ELF-1 (cell line): ENCODE data around the gene ZFP69.
A peak's percentile ranks its signal among the peaks of the same experiment; 100 is the strongest.
"Not testable (repeated sequence)": the region's sequence is repeated elsewhere in the genome, so short reads cannot be mapped to it uniquely, and the experiment has no call there.

Source experiments
- DNase-seq: peaks from one replicate; pipeline ENCODE4 v3.0.0-alpha.2; 2016; ENCODE audit warnings: low read depth, low spot score

ZFP69 gene

GRCh38 chr1:40476924-40477677, at the start of gene ZFP69:
ZFP69 (plus strand) TSS chr1:40477290; CDS start chr1:40479362, 2,072 bp downstream.
- peak; percentile 75 for DNase-seq

DNA sequence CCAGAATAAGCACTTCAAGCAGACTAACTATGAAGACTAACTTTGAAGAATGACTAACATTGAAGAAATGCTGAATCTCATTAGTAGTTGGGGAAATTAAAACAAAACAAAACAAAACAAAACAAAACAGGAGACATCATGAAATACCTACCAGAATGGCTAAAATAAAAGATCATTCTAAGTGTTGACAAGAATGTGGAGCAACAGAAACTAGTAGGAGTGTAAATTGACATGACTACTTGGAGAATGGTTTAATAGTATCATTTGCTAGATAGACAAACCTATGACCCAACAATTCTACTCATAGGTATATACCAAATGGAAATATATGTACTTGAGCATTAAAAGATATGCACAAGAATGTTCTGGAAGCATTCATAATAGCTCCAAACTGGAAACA, 45.7 kb upstream of the ZFP69 start:
- no peak for DNase-seq

GRCh38 chr1:40432644-40433390, 44.3 kb upstream of the ZFP69 start:
- no peak for DNase-seq

DNA sequence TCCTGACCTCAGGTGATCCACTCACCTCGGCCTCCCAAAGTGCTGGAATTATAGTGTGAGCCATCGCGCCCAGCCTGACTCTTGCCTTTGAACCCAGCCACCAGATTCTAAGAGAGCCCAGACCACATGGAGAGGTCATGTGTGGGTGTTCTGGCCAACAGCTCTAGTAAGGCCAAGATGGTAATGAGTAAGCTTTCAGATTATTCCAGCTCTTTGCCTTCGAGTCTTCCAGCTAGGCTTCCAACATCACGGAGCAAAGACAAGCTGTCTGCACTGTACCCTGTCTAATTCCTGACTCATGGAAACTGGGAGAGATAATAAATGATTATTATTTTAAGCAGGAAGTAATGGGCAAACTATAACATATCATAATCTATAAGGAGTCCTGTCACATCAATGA, 41.6 kb upstream of the ZFP69 start:
- DNase-seq = no peak

DNA sequence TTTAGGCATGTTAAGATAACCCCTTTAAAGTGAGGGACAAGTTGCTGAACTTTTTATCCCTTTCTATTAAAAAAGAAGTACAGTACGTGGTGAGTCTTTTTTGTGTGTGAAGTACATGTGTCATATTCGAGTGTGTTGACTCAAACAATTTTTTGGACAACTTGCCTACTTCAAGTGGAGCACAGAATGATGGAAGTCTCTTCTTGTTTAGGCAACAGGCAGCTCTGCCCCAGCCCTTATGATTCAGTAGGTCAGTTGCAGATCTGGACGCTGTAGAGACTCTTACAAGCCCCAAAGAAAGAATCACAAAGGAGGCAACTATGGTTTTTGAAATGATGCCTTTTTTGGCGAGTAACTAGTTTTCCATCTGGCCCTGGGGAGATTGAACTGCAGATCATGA, 41.2 kb upstream of the ZFP69 start:
- DNase-seq = no peak

- no peak for DNase-seq
Observed at GRCh38 chr1:40438391-40439015, 38.6 kb upstream of the ZFP69 start.

DNA sequence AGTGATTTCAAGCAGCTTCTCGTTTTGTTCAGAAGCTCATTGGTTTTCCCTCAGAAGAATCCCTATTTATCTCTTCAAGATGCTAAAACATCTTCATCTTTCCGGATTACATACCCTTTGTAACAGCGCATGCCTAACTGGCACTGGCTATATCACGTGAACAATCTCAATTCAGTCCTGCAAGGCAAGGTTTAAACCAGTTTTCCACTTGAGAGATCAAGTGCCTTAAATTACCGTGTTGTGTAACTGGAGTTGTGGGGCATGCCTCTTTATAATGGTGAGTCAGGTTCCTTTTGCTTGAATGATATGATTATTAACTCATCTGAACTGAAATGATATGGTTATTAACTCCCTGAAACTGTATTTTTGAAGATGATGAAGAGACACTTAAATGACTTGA, 37.8 kb upstream of the ZFP69 start:
- DNase-seq = no peak

DNA sequence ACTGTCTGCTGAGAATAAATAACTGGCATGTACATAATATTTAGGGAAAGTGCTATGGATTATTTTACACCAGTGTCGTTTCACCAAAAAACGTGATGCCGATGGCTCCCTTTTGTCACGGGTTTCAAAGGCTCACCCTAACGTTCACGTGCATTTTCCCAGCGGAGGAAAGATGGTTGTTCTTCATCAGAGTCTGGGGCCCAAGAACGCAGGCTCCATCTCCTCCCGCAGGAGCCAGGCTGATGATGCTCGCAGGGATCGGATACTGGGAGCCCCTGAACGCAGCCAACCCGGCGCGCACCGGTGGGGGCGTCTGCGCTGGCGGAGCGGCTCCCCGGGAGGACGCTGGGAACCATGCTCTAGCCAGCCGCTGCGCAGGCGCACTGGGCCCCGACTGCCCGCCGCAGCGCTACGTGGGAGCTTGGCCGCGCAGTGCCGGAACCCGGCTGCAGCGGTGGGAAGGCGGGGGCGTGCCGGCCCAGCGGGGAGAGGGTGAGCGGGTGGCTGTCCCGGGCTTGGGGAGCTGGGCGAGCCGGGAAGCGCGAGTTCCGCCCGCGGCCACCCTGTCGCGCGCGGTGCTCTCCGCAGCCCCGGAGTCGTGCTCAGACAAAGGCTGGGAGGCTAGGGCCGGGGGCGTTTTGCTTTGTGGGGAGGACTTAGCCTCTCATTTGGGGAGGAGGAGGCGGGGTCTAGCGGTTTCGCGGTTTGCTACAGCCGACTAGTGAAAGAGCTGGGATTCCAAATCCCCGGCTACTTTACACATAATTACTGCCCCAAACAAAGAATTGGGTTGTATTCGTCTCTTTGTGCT, 27.2 kb upstream of the ZFP69 start, which contains the start of gene ZFP69B:
Gene ZFP69B, plus strand, starts transcription at position 793 of the 811 bp plus-strand sequence. CDS start 486 bp downstream, outside the sequence.
- DNase-seq = peak; percentile 95

GRCh38 chr1:40450495-40451237, 26.4 kb upstream of the ZFP69 start:
- DNase-seq = no peak

DNA sequence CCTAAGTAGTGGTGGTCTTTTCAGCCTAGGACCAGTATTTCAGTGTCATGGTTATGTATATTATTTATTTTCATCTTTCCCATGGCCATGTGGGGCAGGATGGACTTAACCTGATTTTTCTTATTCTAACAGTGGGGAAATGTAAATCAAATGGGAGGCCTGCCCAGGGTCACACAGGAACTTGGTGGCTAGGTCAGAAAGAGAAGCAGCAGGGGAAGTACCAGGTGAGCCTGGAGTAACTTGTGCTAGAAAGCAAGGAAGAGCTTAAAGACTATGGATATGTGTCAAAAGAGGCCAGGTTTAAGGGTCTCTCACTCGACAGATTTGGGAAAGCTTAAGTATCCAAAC, 25.9 kb upstream of the ZFP69 start:
- DNase-seq = no peak

- no peak for DNase-seq
Observed at GRCh38 chr1:40454873-40455272, 22.2 kb upstream of the ZFP69 start.

- no peak for DNase-seq
Observed at GRCh38 chr1:40462956-40463590, 14.0 kb upstream of the ZFP69 start.

DNA sequence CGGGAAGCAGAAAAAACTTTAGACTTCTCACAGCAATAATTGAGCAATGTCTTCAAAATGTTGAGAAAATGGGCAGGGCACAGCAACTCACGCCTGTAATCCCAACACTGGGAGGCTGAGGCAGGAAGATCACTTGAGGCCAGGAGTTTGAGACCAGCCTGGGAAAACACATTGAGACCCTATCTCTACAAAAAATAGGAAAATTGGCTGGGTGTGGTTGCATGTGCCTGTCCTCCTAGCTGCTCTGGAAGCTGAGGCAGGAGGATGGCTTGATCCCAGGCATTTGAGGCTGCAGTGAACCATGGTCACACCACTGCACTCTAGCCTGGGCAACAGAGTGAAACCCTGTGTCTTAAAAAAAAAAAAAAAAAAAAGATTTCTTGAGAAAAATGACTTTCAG, 7.8 kb upstream of the ZFP69 start:
- no peak for DNase-seq

GRCh38 chr1:40475268-40475667, 1.8 kb upstream of the ZFP69 start:
- no peak for DNase-seq

GRCh38 chr1:40477678-40478053, 576 bp downstream of the ZFP69 start:
- DNase-seq = no peak

DNA sequence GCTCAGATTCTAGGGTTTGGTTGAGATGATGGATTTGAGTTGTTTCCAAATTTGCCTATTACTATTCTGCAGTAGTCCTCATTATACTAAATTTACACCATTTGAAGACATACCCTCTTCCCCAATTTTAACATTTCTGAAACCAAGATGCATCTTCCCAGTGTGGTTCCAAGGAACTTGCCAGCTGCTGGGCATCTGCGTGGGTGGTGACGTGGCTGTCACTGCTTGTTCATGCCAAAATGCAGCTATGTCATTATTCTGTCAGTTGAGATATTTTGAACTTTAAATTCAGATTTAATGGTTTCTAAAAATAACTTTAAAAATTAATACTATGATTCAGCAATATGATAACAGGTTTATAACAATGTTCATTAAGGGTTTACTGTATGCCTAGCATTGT, 1.2 kb downstream of the ZFP69 start:
- no peak for DNase-seq

DNA sequence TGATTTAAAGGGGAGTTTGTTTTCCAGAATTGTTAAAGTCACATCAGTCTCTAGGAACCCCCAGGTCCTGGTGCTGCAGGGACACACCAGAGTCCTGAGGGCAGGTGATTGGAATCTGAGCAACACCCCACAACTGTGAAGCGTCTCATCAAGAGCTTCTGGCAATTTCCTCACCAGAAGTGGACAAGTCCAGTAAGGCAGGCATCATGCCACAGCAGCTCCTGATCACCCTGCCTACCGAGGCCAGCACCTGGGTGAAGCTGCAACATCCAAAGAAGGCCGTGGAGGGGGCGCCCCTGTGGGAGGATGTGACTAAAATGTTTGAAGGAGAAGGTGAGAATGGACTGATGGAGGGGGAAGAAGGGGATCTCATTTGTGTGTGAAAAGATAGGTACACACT, 2.1 kb downstream of the ZFP69 start:
- DNase-seq = no peak

DNA sequence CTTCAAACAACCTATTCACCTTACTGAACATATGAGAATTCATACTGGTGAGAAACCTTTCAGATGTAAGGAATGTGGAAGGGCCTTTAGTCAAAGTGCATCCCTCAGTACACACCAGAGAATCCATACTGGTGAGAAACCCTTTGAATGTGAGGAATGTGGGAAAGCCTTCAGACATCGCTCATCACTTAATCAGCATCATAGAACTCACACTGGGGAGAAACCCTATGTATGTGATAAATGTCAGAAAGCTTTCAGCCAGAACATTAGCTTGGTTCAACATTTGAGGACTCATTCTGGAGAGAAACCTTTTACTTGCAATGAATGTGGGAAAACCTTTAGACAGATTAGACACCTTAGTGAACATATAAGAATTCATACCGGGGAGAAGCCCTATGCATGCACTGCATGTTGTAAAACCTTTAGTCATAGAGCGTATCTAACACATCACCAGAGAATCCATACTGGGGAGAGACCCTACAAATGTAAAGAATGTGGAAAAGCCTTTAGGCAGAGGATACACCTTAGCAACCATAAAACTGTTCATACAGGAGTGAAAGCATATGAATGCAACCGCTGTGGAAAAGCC, 18.3 kb downstream of the ZFP69 start:
- peak; percentile 2 for DNase-seq

DNA sequence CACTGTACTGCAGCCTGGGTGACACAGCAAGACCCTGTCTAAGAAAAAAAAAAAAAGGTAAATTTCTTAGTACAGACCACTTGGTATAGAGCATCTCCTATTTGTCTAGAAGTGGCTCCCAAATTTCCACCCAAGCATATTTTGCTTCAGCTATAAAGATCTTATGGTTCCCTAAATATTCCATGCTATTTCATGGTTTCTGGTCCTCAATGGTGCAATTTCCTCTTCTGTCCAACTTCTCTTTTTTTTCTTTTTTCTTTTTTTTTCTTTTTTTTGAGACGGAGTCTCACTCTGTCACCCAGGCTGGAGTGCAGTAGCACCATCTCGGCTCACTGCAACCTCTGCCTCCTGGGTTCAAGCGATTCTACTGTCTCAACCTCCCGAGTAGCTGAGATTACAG, 25.6 kb downstream of the ZFP69 start:
- not testable (repeated sequence) for DNase-seq

DNA sequence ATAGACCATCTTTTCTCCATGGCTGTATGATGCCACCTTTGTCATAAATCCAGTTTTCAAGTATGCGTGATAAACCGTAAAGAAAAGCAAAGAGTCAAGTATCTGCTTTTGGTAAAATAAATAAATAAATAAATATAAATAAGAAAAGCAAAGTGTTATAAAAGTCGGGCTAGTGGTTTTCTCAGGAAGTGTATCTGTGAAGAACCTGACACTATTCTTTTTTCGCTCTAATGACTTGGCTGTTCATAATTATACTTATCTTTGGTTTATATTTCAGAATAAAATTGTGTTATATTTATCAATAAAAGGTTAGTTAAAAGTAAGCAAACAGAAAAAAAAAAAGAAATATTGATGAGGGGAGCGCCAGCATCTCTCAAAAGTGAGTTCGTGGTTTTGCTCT, 30.9 kb downstream of the ZFP69 start:
- no peak for DNase-seq
